Peyer's patch (tissue), 4 donors: ENCODE measurements around the gene MEG3.

Experiments
- CTCF ChIP-seq, 6 experiments: fragments of 450-650 bp in 4 of 6; fragments of 200-600 bp in 2 of 6; sonication (generic) in 1 of 6; IDR thresholded peaks; one replicate each; pipeline ENCODE4 v1.5.1; 2017 to 2019; ENCODE audit warnings: antibody characterized with exemption in 6 of 6, mild to moderate bottlenecking in 3 of 6, moderate library complexity in 1 of 6
- POLR2A ChIP-seq, 2 donors: fragments of 450-650 bp; IDR thresholded peaks; one replicate each; pipeline ENCODE4 v1.5.1; 2017; ENCODE audit warnings: antibody characterized with exemption in 2 of 2, mild to moderate bottlenecking in 2 of 2, moderate library complexity in 2 of 2

DNA sequence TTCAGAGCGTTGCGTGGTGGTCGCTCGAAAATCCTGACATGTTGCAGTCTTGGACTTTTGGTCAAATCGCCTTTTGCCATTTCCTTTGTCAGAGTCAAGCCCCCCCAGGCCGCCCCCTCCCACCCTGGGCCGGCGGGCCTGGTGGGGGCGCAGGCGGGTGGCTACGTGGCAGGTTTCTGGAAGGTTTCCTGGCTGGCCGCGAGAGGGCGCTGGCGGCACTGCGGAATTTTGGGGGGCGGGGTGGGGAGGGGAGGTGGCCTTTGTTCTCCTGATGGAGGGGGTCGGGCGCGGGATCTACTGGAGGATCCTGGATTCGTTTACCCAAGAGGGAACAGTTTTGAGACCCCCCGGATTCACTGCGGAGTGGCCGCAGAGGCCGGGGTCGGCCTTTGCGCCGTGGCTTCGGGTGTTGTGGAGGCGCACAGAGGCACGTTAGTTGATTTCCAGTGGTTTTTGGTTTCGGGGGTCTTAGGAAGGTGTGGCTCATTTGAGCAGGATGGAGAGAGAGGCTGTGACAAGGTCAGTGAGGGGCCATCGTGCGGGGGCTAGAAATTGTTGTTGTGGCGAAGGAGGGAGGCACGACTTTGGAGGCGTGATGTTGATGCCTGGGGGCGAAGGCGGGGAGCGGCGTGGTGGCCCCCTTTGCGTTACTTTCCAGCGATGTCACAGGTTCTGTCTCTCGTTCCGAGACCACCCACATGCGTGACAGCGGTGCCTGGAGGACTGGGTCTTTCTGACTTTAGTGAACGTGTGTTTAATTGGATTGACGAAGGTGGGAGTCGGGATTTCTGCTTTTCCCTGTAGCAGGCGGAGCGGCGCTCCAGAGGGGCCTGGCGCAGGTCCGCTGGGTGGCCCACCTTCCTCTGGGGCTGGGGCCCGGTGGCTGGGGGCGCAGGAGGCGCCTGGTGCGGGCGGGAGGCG is 1.4 kb downstream of the MEG3 start:
- peak in 1 of 6 experiments; percentile 9 for TF ChIP-seq CTCF (IDR thresholded peaks at IDR 0.05)
- no peak for TF ChIP-seq POLR2A (IDR thresholded peaks at IDR 0.05)
